ENCODE measurements around the gene MYLK4.

Gene MYLK4

GRCh38 chr6:2625581-2625980, 125.1 kb downstream of the MYLK4 start:
- no peak for DNase-seq

GRCh38 chr6:2624177-2624576, 126.5 kb downstream of the MYLK4 start:
- DNase-seq, result no peak

GRCh38 chr6:2623295-2623694, 127.4 kb downstream of the MYLK4 start:
- no peak for DNase-seq

GRCh38 chr6:2622671-2623070, 128.1 kb downstream of the MYLK4 start:
- no peak for DNase-seq

- no peak for DNase-seq
These were observed 131.1 kb downstream of the MYLK4 start for GRCh38 chr6:2619651-2620050.

- no peak for DNase-seq
These were observed 133.0 kb downstream of the MYLK4 start for GRCh38 chr6:2617729-2618128.

GRCh38 chr6:2616811-2617210, 133.9 kb downstream of the MYLK4 start:
- DNase-seq, result no peak

- DNase-seq, result no peak
These were observed 135.5 kb downstream of the MYLK4 start for GRCh38 chr6:2615251-2615650.

GRCh38 chr6:2614846-2615245, 135.9 kb downstream of the MYLK4 start:
- no peak for DNase-seq

GRCh38 chr6:2614155-2614554, 136.6 kb downstream of the MYLK4 start:
- no peak for DNase-seq

All from NCI-H1417 (cell line).